GM12874 (cell line): ENCODE results near the gene ZSCAN31.

ENCODE experiments used
- TF ChIP-seq, protein P1 (sequence below): IDR thresholded peaks from 2 replicates; pipeline ENCODE4 v1.5.1; 2011; ENCODE audit warnings: low read depth, mild to moderate bottlenecking, control low read depth, low read length, moderate library complexity; ENCODE audit not compliant: insufficient read depth

ZSCAN31 gene

DNA sequence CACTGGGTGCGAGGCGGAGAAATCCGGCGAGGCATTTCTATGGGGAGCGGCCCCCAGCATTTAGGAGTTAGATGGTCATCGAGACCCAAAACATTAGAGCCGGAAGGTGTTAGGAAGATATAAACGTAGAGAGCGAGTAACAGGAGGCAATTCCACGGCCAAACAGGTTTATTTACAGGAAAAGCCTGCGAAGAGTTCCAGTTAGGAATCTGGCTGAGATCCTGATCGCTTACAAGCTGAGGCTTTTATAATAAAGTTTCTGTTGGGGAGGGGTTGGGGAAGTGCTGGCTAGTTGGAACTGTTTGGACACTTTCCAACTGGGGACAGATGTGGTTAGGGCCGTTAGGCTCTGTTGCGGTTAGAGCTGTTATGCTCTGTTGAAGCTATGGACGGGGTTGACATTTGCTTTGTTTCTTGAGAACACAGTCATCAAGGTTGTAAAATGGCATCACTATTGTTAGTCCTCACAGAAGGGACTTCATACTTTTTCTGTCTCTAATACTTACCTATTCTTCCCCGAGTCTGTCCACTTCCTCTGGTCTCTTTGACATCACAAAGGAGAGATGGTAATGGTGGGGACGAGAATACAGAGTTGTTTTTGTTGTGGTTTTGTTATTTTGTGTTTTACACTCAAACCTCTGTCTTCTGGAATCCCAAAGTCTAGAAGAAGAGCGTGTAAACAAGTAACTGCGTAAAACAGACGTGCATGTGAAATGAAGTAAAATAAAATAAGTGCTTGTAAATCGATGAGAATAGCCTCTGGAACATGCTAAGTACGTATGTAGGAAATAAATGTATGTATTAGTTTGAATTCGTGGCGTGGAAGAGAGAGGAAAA, 554 bp upstream of the ZSCAN31 start:
- TF ChIP-seq, protein P1, sequence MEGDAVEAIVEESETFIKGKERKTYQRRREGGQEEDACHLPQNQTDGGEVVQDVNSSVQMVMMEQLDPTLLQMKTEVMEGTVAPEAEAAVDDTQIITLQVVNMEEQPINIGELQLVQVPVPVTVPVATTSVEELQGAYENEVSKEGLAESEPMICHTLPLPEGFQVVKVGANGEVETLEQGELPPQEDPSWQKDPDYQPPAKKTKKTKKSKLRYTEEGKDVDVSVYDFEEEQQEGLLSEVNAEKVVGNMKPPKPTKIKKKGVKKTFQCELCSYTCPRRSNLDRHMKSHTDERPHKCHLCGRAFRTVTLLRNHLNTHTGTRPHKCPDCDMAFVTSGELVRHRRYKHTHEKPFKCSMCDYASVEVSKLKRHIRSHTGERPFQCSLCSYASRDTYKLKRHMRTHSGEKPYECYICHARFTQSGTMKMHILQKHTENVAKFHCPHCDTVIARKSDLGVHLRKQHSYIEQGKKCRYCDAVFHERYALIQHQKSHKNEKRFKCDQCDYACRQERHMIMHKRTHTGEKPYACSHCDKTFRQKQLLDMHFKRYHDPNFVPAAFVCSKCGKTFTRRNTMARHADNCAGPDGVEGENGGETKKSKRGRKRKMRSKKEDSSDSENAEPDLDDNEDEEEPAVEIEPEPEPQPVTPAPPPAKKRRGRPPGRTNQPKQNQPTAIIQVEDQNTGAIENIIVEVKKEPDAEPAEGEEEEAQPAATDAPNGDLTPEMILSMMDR, result no peak

DNA sequence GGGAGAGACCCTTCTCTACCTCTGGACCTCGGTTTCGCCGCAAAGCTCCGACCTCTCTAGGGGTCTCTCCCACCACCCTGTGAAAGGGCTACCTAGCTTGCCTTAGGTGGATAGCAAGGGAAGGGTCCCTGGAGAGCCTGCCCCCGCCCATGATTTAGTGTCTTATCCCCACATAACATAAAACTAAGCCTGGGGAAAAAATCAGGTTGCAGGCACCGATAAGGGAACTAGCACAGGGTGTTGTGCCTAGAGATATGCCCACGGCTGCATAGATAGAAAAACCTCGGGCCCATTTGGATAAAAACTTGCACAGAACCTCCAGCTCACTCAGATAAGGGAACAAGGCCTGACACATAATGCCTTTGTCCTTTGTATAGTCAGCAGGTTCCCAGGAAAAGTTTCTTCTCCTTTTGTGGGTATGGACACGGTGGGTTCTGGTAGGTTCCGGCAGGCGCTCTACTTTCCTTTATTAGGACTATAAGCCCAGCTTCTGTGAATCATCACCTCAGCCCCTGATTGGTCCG, 846 bp downstream of the ZSCAN31 start:
- TF ChIP-seq, protein P1, result no peak

DNA sequence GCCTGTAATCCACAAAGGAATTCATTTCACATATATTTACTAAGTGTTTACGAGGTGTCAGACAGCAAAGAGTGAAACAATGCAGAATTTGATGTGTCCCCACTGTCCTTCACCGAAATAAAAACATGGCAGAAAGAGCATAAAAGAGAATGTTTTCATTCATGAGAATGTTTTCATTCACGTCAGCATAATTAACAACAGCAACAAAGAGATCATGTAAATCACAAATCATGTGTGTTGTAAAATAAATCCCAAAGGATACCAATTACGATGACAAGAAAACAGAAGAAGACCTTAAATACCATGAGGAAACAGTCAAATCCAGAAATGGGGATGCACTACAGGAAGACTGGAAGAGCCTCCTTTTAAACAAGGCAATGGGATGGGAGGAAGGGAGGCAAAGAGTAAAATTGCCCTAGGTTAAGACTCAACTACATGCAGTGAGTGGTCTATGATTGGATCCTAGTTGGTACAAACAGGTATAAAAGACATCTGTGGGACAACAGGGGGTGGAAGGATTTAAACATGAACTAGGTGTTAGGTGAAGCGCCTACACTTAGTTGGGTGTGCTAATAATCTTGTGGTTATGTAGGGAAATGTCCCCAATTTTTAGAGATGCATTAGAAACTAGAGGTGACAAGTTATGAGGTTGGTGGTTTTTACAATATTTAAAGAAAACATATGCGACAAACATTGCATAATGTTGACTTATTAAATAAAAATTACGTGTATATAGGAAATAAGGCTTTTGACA, 1.5 kb downstream of the ZSCAN31 start:
- TF ChIP-seq, protein P1, result no peak

DNA sequence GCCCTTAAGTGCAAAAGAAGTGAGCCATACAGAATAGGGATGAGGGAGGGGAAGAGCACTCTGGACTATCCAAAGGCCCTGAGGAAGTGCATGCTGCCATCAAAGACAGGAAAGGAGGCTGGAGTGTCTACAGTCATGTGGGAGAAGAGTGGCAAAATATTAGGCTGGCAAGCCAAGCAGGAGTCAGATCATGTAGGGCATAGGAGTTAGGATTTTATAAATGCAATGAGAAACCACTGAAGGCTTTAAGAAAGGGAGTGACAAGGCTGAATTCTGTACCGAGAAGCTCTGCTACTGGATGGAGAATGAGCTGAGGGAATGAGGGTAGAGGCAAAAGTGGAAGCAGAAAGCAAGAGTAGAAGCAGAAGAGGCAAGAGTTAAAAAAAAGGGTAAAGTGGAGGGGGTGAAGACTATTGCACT, 2.3 kb downstream of the ZSCAN31 start:
- TF ChIP-seq, protein P1, result no peak

DNA sequence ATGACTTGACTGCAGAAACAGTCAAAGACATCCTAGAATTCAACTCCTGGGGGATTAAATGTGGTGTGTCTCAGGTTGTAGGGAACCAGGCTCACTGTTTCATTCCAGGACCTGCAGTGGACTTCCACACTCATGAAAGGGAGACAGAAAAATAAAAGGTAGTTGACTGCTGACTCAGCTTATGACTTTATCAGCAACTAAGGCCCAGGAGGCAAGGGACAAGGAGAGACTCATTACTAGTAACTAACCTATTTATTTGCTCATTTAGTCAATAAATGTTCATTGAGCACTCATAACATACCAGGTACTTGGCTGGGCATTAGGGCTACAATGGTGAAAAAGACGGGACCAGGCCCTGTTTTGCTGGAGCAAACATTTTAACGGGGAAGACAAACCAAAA, 2.9 kb downstream of the ZSCAN31 start:
- TF ChIP-seq, protein P1, result no peak

DNA sequence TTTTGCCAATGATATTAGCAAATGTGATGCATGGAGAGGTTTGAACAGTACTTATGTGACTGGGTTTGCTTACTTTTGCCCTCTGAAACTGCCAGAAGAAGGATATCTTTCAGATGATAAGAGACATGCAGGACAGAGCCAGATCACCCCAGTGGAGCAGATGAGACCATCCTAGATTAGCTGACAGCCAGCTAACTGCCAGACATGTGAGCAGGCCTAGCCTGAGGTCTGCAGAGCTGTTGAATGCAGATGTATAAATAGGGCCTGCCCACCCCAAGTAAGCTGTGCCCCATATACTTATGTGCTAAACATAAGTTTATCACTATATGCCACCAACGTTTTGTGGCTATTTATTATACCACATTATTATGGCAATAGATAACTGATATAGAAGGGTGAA, 5.9 kb downstream of the ZSCAN31 start:
- TF ChIP-seq, protein P1, result no peak

DNA sequence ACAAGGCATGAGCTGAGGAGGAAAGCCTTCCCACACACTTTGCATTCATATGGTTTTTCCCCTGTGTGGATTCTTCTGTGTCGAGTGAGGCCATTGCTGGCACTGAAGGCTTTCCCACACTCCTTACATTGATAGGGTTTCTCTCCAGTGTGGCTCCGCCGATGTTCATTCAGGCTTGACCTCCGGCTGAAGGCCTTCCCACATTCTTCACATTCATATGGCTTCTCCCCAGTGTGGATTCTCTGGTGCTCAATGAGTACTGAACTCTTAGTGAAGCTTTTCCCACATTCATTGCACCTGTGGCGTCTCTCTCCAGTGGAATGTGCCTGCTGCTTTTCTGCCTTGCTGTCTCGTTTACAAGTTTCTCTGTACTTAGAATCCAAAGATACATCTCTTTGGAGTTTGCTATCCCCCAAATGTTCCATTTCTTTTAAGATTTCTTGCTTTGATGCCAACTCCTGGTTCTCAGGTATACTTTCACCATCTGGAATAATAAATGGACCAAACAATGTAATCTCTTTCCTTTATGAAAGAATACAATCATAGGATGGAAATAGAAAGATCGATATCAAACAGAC, 9.5 kb downstream of the ZSCAN31 start:
- TF ChIP-seq, protein P1, result no peak
